H9 (cell line): ENCODE results near the gene COX8A. TPM values are rescaled to one million over a fixed set of nuclear protein-coding genes. Genes with fewer than 3 reads are reported as not detected.

Experiments used
- DNase-seq: peaks from one replicate; pipeline ENCODE4 v3.0.0-alpha.2; 2017
- H2AFZ ChIP-seq: one replicate; pipeline ENCODE4 v1.6.1; 2013; ENCODE audit warnings: mild to moderate bottlenecking, low read length, control low read depth, moderate library complexity
- H2AK5ac ChIP-seq: 2 replicates; pipeline ENCODE4 v1.6.1; 2013; ENCODE audit warnings: low read length, control low read depth, mixed read lengths; ENCODE audit not compliant: insufficient read length
- H2BK120ac ChIP-seq: one replicate; pipeline ENCODE4 v1.6.1; 2013; ENCODE audit warnings: low read depth, mild to moderate bottlenecking, low read length, control low read depth, inconsistent platforms; ENCODE audit not compliant: poor library complexity, severe bottlenecking
- H2BK12ac ChIP-seq: 2 replicates; pipeline ENCODE4 v1.6.1; 2013; ENCODE audit warnings: low read length, control low read depth, mixed read lengths, low read depth; ENCODE audit not compliant: insufficient read length
- H2BK15ac ChIP-seq: 2 replicates; pipeline ENCODE4 v1.6.1; 2013; ENCODE audit warnings: low read depth, low read length, control low read depth
- H2BK20ac ChIP-seq: one replicate; pipeline ENCODE4 v1.6.1; 2013; ENCODE audit warnings: low read depth, mild to moderate bottlenecking, low read length, control low read depth, inconsistent platforms; ENCODE audit not compliant: poor library complexity, severe bottlenecking
- H2BK5ac ChIP-seq: 2 replicates; pipeline ENCODE4 v1.6.1; 2013; ENCODE audit warnings: low read length, control low read depth, mixed read lengths; ENCODE audit not compliant: insufficient read length
- H3K14ac ChIP-seq: 2 replicates; pipeline ENCODE4 v1.6.1; 2013; ENCODE audit warnings: low read length, control low read depth; ENCODE audit not compliant: insufficient read depth
- H3K18ac ChIP-seq: 2 replicates; pipeline ENCODE4 v1.6.1; 2013; ENCODE audit warnings: low read depth, mild to moderate bottlenecking, mixed read lengths, low read length, control low read depth; ENCODE audit not compliant: insufficient read length
- H3K23ac ChIP-seq: 2 replicates; pipeline ENCODE4 v1.6.1; 2013; ENCODE audit warnings: low read length, control low read depth, mixed read lengths, low read depth; ENCODE audit not compliant: insufficient read length
- H3K23me2 ChIP-seq: 2 replicates; pipeline ENCODE4 v1.6.1; 2013; ENCODE audit warnings: low read depth, mild to moderate bottlenecking, mixed read lengths, low read length, control low read depth; ENCODE audit not compliant: insufficient read length, poor library complexity, severe bottlenecking
- H3K27ac ChIP-seq: 2 replicates; pipeline ENCODE4 v1.5.1; 2013; ENCODE audit warnings: low read length, control low read depth, mixed read lengths, low read depth; ENCODE audit not compliant: insufficient read length
- H3K27me3 ChIP-seq: 2 replicates; pipeline ENCODE4 v1.6.1; 2013; ENCODE audit warnings: low read length, control low read depth, inconsistent platforms; ENCODE audit not compliant: insufficient read depth
- H3K4ac ChIP-seq: 2 replicates; pipeline ENCODE4 v1.6.1; 2013; ENCODE audit warnings: low read depth, mild to moderate bottlenecking, control low read depth, inconsistent platforms, low read length, moderate library complexity
- H3K4me1 ChIP-seq: 2 replicates; pipeline ENCODE4 v1.6.1; 2013; ENCODE audit warnings: low read length, control low read depth, inconsistent platforms; ENCODE audit not compliant: insufficient read depth
- H3K4me2 ChIP-seq: 2 replicates; pipeline ENCODE4 v1.6.1; 2013; ENCODE audit warnings: low read length, control low read depth, mixed read lengths; ENCODE audit not compliant: insufficient read length, insufficient read depth
- H3K56ac ChIP-seq: 2 replicates; pipeline ENCODE4 v1.6.1; 2013; ENCODE audit warnings: low read depth, mild to moderate bottlenecking, mixed read lengths, low read length, control low read depth; ENCODE audit not compliant: insufficient read length
- H3K79me1 ChIP-seq: 2 replicates; pipeline ENCODE4 v1.6.1; 2013; ENCODE audit warnings: low read depth, mild to moderate bottlenecking, moderate library complexity, low read length, control low read depth, inconsistent platforms; ENCODE audit not compliant: insufficient read depth, poor library complexity, severe bottlenecking
- H3K79me2 ChIP-seq: 2 replicates; pipeline ENCODE4 v1.6.1; 2013; ENCODE audit warnings: low read length, control low read depth, inconsistent platforms; ENCODE audit not compliant: insufficient read depth
- H3K9ac ChIP-seq: 2 replicates; pipeline ENCODE4 v1.6.1; 2013; ENCODE audit warnings: low read length, control low read depth, mixed read lengths; ENCODE audit not compliant: insufficient read length; ENCODE audit errors: extremely low read depth
- H3K9me3 ChIP-seq: one replicate; pipeline ENCODE4 v1.6.1; 2013; ENCODE audit warnings: low read depth, low read length, inconsistent platforms; ENCODE audit not compliant: control insufficient read depth
- H3T11ph ChIP-seq: one replicate; pipeline ENCODE4 v1.6.1; 2013; ENCODE audit warnings: mild to moderate bottlenecking, low read length, control low read depth, inconsistent platforms
- H4K20me1 ChIP-seq: one replicate; pipeline ENCODE4 v1.6.1; 2013; ENCODE audit not compliant: control insufficient read depth, insufficient read length, insufficient read depth
- H4K5ac ChIP-seq: 2 replicates; pipeline ENCODE4 v1.6.1; 2013; ENCODE audit warnings: low read depth, mild to moderate bottlenecking, mixed read lengths, low read length, control low read depth; ENCODE audit not compliant: insufficient read length
- H4K8ac ChIP-seq: replicated peaks from 2 replicates; pipeline ENCODE4 v1.6.1; 2013; ENCODE audit warnings: low read length, control low read depth, mixed read lengths, low read depth; ENCODE audit not compliant: insufficient read length
- H4K91ac ChIP-seq: 2 replicates; pipeline ENCODE4 v1.6.1; 2013; ENCODE audit warnings: low read depth, mild to moderate bottlenecking, moderate library complexity, mixed read lengths, low read length, control low read depth; ENCODE audit not compliant: insufficient read length
- H3K27ac Mint-ChIP-seq, 3 experiments: 2 replicates in 2 of 3; 3 replicates in 1 of 3; pipeline ENCODE4 v1.8.0; 2020 to 2021; ENCODE audit warnings: mixed read lengths in 3 of 3, mild to moderate bottlenecking in 1 of 3, moderate library complexity in 1 of 3
- H3K27me3 Mint-ChIP-seq: 2 replicates; pipeline ENCODE4 v1.8.0; 2021; ENCODE audit warnings: low read depth, mild to moderate bottlenecking, moderate library complexity, mixed read lengths
- H3K36me3 Mint-ChIP-seq, 3 experiments: 2 replicates in 2 of 3; 3 replicates in 1 of 3; pipeline ENCODE4 v1.8.0; 2020 to 2021; ENCODE audit warnings: low read depth in 3 of 3, mixed read lengths in 3 of 3; ENCODE audit not compliant: insufficient read depth in 1 of 3
- H3K4me1 Mint-ChIP-seq, 2 experiments: 2 replicates each; pipeline ENCODE4 v1.8.0; 2020; ENCODE audit warnings: mixed read lengths in 2 of 2
- H3K4me3 Mint-ChIP-seq, 2 experiments: 2 replicates in 1 of 2; 3 replicates in 1 of 2; pipeline ENCODE4 v1.8.0; 2020 to 2021; ENCODE audit warnings: mild to moderate bottlenecking in 2 of 2, mixed read lengths in 2 of 2, moderate library complexity in 1 of 2
- H3K9me3 Mint-ChIP-seq, 2 experiments: 2 replicates in 1 of 2; 3 replicates in 1 of 2; pipeline ENCODE4 v1.8.0; 2020; ENCODE audit warnings: mild to moderate bottlenecking in 2 of 2, mixed read lengths in 2 of 2, moderate library complexity in 1 of 2
- CTCF ChIP-seq: fragments of 200-600 bp; sonication (generic); conservative IDR thresholded peaks from 3 replicates; pipeline ENCODE4 v1.8.0; 2021; ENCODE audit warnings: antibody characterized with exemption, mild to moderate bottlenecking
- WGBS: extraction: QIAGEN DNeasy Blood & Tissue Kit; methylation state at CpG from one replicate; pipeline ENCODE4 v1.1.7; 2013; ENCODE audit warnings: missing lambda C conversion rate, low lambda C conversion rate, mixed read lengths; ENCODE audit not compliant: insufficient read length; ENCODE audit errors: extremely low coverage; 5-methylcytosine and 5-hydroxymethylcytosine counted together
- total RNA-seq: library from RNA; stranded (reverse); gene quantifications from 2 replicates; pipeline ENCODE4 v1.2.1, GENCODE V29; 2021

The COX8A gene
- total RNA-seq, 1 experiment from 2014 or later: 429 TPM

GRCh38 chr11:63944987-63945386 is 29.4 kb upstream of the COX8A start:
- Histone ChIP-seq H2BK5ac (no peak overlapping the region), H3K4ac (no peak overlapping the region), H3T11ph (no peak overlapping the region), H3K79me2 (peaks cover 7% of the 10 kb centered on the region; the same call in 1 of the 2 replicates), H3K18ac (no peak overlapping the region), H4K91ac (no peak overlapping the region), H3K27ac (no peak overlapping the region), H3K23ac (no peak overlapping the region), H2AK5ac (no peak overlapping the region), H2BK15ac (no peak overlapping the region), H3K14ac (no peak overlapping the region), H3K4me1 (no peaks in the 10 kb centered on the region), H3K23me2 (no peaks in the 10 kb centered on the region), H3K9ac (no peak overlapping the region), H2AFZ (no peak overlapping the region), H3K27me3 (no peaks in the 10 kb centered on the region), H3K79me1 (peaks cover 3% of the 10 kb centered on the region), H2BK20ac (no peak overlapping the region), H4K5ac (no peak overlapping the region), H3K56ac (no peak overlapping the region), H2BK120ac (no peak overlapping the region), H4K8ac (no peak overlapping the region), H3K4me2 (no peak overlapping the region), H4K20me1 (no peaks in the 10 kb centered on the region), H3K9me3 (no peaks in the 10 kb centered on the region), H2BK12ac (no peak overlapping the region)
- H3K27me3 Mint-ChIP-seq: no peaks in the 10 kb centered on the region
- no peak for TF ChIP-seq CTCF
- no peak overlapping the region for H3K4me3 Mint-ChIP-seq
- no peak for DNase-seq
- peaks cover 5 to 12% of the 10 kb centered on the region in 2 experiments; a peak in 3 of 4 replicates for H3K4me1 Mint-ChIP-seq
- WGBS: no CpG with 5 or more reads among the region's 8 CpGs
- H3K9me3 Mint-ChIP-seq: no peaks in the 10 kb centered on the region; a peak in 1 of 5 replicates
- H3K27ac Mint-ChIP-seq: no peak overlapping the region; a peak in 1 of 7 replicates
- peaks cover 10 to 41% (median 34%) of the 10 kb centered on the region in 3 experiments; a peak in 6 of 7 replicates for H3K36me3 Mint-ChIP-seq
